ENCODE data around the gene WDR53. TPM values are rescaled to one million over a fixed set of nuclear protein-coding genes. Genes with fewer than 3 reads are reported as not detected.
"Not testable (repeated sequence)": the region's sequence is repeated elsewhere in the genome, so short reads cannot be mapped to it uniquely, and the experiment has no call there.

WDR53 gene
- total RNA-seq, 4 donors from 2014 or later: 0.26 to 10.6 (median 8.8) TPM

DNA sequence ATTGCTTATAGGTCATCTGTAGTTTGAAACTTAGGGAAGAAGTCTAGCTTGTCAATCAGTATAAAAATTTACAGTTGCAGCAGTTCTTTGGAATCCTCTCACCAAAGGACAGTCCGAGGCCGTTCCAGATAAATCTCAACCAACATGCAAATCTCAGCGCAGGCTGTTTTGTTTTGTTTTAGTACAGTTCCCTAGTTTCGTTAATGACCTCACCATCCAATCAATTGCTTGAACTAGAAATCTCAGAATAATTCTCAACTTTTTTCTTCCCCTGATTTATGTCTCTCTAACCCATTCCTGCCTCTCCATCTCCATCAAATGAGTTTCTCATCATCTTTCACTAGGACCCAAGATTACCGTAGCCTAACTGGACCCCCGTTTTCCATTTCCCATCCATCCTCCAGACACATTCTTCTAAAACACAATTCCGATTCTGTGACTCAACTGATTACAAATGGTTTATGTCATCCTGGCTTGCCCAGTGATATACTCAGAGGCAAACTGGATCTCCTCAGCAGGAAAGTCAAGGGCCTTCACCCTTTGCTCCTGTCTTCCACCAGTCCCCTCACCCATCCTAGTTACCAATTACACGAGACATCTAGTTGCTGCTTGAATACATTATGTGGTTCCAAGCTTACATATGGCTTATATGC is 54.5 kb downstream of the WDR53 start:
- no peaks in the 10 kb centered on the region for H3K27me3 ChIP-seq
- TF ChIP-seq, protein P1, sequence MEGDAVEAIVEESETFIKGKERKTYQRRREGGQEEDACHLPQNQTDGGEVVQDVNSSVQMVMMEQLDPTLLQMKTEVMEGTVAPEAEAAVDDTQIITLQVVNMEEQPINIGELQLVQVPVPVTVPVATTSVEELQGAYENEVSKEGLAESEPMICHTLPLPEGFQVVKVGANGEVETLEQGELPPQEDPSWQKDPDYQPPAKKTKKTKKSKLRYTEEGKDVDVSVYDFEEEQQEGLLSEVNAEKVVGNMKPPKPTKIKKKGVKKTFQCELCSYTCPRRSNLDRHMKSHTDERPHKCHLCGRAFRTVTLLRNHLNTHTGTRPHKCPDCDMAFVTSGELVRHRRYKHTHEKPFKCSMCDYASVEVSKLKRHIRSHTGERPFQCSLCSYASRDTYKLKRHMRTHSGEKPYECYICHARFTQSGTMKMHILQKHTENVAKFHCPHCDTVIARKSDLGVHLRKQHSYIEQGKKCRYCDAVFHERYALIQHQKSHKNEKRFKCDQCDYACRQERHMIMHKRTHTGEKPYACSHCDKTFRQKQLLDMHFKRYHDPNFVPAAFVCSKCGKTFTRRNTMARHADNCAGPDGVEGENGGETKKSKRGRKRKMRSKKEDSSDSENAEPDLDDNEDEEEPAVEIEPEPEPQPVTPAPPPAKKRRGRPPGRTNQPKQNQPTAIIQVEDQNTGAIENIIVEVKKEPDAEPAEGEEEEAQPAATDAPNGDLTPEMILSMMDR (IDR thresholded peaks at IDR 0.05): no peak
- no peak for TF ChIP-seq POLR2A (IDR thresholded peaks at IDR 0.05)

DNA sequence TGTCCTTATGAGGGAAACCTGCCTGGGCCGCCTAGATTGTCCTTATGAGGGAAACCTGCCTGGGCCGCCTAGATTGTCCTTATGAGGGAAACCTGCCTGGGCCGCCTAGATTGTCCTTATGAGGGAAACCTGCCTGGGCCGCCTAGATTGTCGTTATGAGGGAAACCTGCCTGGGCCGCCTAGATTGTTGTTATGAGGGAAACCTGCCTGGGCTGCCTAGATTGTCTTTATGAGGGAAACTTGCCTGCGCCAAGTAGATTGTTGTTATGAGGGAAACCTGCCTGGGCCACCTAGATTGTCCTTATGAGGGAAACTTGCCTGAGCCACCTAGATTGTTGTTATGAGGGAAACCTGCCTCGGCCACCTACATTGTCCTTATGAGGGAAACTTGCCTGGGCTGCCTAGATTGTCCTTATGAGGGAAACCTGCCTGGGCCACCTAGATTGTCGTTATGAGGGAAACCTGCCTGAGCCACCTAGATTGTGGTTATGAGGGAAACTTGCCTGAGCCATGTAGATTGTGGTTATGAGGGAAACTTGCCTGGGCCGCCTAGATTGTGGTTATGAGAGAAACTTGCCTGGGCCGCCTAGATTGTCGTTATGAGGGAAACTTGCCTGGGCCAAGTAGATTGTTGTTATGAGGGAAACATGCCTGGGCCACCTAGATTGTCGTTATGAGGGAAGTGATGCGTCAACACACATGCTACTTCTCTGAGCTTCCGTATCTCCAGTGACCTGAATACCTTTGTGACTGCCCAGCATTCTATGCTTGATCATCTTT is 56.5 kb downstream of the WDR53 start:
- intact Hi-C loops (cut with DNase I; ENCODE audit: low total_unique reads); H3K4me3 ChIP-seq; H3K4me1 ChIP-seq; H3K9me3 ChIP-seq; H3K36me3 ChIP-seq; DNase-seq; H3K27ac ChIP-seq; H3K27me3 ChIP-seq: not testable (repeated sequence)

More for the DNA sequence above, 54.5 kb downstream of the WDR53 start:
- H3K36me3 ChIP-seq: no peaks in the 10 kb centered on the region
- intact Hi-C loops (cut with DNase I; ENCODE audit: low total_unique reads): no loop called here
- no peak for DNase-seq
- peaks cover 0 to 4% of the 10 kb centered on the region in 2 donors for H3K9me3 ChIP-seq
- H3K27ac ChIP-seq: no peak overlapping the region
- no peak overlapping the region for H3K4me3 ChIP-seq
- H3K4me1 ChIP-seq: no peaks in the 10 kb centered on the region

DNA sequence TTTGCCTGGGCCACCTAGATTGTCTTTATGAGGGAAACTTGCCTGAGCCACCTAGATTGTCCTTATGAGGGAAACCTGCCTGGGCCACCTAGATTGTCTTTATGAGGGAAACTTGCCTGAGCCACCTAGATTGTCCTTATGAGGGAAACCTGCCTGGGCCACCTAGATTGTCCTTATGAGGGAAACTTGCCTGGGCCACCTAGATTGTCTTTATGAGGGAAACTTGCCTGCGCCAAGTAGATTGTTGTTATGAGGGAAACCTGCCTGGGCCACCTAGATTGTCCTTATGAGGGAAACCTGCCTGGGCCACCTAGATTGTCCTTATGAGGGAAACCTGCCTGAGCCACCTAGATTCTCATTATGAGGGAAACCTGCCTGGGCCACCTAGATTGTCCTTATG is 57.2 kb downstream of the WDR53 start:
- H3K4me3 ChIP-seq; H3K9me3 ChIP-seq; DNase-seq; intact Hi-C loops (cut with DNase I; ENCODE audit: low total_unique reads); H3K36me3 ChIP-seq; H3K27me3 ChIP-seq; H3K27ac ChIP-seq; H3K4me1 ChIP-seq: not testable (repeated sequence)

DNA sequence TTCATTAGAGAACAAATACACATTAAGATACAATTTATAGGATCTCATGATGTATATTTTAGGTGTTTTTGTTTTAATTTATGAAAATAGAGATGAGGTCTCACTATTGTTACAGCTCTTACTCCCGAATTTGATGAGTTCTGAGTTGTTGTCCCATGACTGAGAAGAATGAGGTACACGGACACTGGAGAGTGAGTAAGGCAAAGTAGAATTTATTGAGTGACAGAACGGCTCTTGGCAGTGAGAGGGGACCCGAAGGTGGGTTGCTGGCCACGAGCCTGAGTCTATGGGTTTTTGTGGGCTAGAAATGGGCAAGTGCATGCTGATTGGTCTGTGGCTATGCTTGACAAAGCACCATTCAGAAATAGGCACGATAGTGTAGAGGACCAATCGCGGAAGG is 61.7 kb downstream of the WDR53 start:
- Histone ChIP-seq H3K4me3 (no peak overlapping the region), H3K4me1 (no peaks in the 10 kb centered on the region), H3K9me3 (no peaks in the 10 kb centered on the region), H3K36me3 (no peaks in the 10 kb centered on the region), H3K27ac (no peak overlapping the region), H3K27me3 (no peaks in the 10 kb centered on the region)
- no peak for DNase-seq
- intact Hi-C loops (cut with DNase I; ENCODE audit: low total_unique reads): no loop called here
- TF ChIP-seq, protein P1 (IDR thresholded peaks at IDR 0.05): no peak
- TF ChIP-seq POLR2A (IDR thresholded peaks at IDR 0.05): no peak

DNA sequence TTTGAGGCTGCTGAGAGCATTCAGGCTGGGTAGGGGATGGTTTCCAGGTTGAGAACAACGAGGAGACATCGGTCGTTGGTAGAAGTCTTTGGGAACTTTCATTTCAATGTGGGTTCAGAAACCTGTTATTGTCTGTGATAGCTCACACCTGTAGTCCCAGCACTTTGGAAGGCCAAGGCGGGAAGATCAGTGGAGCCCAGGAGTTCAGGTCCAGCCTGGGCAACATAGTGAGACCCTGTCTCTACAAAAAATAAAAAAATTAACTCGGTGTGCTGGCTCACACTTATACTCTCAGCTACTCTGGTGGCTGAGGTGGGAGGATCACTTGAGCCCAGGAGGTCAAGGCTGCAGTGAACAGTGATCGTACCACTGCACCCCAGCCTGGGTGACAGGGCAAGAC is 63.8 kb downstream of the WDR53 start:
- intact Hi-C loops (cut with DNase I; ENCODE audit: low total_unique reads): no loop called here
- H3K27ac ChIP-seq: peak overlapping the region; percentile 91 to 99

More for the DNA sequence above, 63.8 kb downstream of the WDR53 start:
- TF ChIP-seq, protein P1 (IDR thresholded peaks at IDR 0.05): no peak
- TF ChIP-seq POLR2A (IDR thresholded peaks at IDR 0.05): no peak
- Histone ChIP-seq H3K36me3 (no peaks in the 10 kb centered on the region), H3K4me1 (no peaks in the 10 kb centered on the region), H3K9me3 (no peaks in the 10 kb centered on the region), H3K4me3 (no peak overlapping the region), H3K27me3 (no peaks in the 10 kb centered on the region)
- no peak for DNase-seq

Small RNAs within 50 kb of the gene (small RNA-seq; reads per million reads assigned to genes)
- not detected for gene RPS29P3

Other genes with a start within 250 kb of the WDR53 start
- not detected for gene TM4SF19, start 230.2 kb downstream of the WDR53 start, total RNA-seq
- 10 to 100 TPM in 3 of 4 donors, 1 to 10 TPM in 1; 6.5 to 85.0 (median 39.0) TPM for gene UBXN7, start 136.1 kb downstream of the WDR53 start, total RNA-seq
- 10 to 100 TPM in 3 of 4 donors, 1 to 10 TPM in 1; 9.4 to 35.2 (median 18.6) TPM for gene RNF168, start 64.8 kb downstream of the WDR53 start, total RNA-seq
- gene SMCO1, start 53.2 kb downstream of the WDR53 start, total RNA-seq: not detected
- 10 to 100 TPM in 1 of 4 donors, 1 to 10 TPM in 3; 5.0 to 25.2 (median 8.9) TPM for gene FBXO45, start 106 bp upstream of the WDR53 start, total RNA-seq
- 10 to 100 TPM in 1 of 4 donors, 1 to 10 TPM in 3; 6.5 to 36.8 (median 7.6) TPM for gene NRROS, start 71.1 kb upstream of the WDR53 start, total RNA-seq
- gene CEP19, start 143.7 kb upstream of the WDR53 start, total RNA-seq: 1 to 10 TPM in 2 of 4 donors, not detected in 2; 1.7 to 5.9 TPM
- 10 to 100 TPM; 10.2 to 61.5 (median 34.1) TPM for gene PIGX, start 143.8 kb upstream of the WDR53 start, total RNA-seq
- gene PAK2, start 171.3 kb upstream of the WDR53 start, total RNA-seq: 10 to 100 TPM; 22.1 to 65.8 (median 49.5) TPM

Data from uterus (tissue), 4 donors.